Fibroblast of villous mesenchyme (primary cell): Measurements from ENCODE around the gene USP33. TPM values are rescaled to one million over a fixed set of nuclear protein-coding genes. Genes with fewer than 3 reads are reported as not detected.

ENCODE experiments used
- DNase-seq: peaks from one replicate; pipeline ENCODE4 v3.0.0-alpha.2; 2010; ENCODE audit warnings: low read depth
- H3K4me3 ChIP-seq: 2 replicates; pipeline ENCODE4 v1.5.1; 2011; ENCODE audit warnings: low read depth, mild to moderate bottlenecking, low read length
- CTCF ChIP-seq: IDR thresholded peaks from 2 replicates; pipeline ENCODE4 v1.5.1; 2012; ENCODE audit warnings: low read depth, mild to moderate bottlenecking, low read length; ENCODE audit not compliant: insufficient read depth
- total RNA-seq: library from RNA; depleted of rRNA; stranded (reverse); fragments of >200 nt; gene quantifications from 2 replicates; pipeline ENCODE4 v1.2.3, GENCODE V29; 2012

The USP33 gene
- total RNA-seq, 1 donor, result 120 TPM

DNA sequence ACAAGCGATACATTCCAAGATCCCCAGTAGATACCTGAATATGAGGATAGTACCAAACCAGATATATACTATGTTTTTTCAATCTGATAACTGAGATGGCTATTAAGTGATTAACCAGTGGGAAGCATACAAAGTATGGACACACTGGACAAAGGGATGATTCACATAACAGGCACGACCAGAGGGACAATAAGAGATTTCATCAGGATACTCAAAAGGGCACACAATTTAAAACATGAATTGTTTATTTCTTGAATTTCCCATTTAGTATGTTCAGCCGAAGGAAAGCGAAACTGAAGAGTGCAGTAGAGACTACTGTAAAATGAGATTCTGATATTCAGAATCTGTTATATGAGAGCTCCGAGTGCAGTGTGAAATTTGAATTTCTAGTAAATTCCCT, 87.8 kb downstream of the USP33 start:
- no peak overlapping the region for H3K4me3 ChIP-seq
- TF ChIP-seq CTCF, result no peak
- DNase-seq, result peak; percentile 46

- no peak for TF ChIP-seq CTCF
- no peak for DNase-seq
- no peak overlapping the region for H3K4me3 ChIP-seq
Measured at GRCh38 chr1:77670330-77670729, 89.3 kb downstream of the USP33 start.

- no peak for TF ChIP-seq CTCF
- no peak for DNase-seq
- H3K4me3 ChIP-seq, result no peak overlapping the region
Measured at GRCh38 chr1:77668924-77669449, 90.7 kb downstream of the USP33 start.

DNA sequence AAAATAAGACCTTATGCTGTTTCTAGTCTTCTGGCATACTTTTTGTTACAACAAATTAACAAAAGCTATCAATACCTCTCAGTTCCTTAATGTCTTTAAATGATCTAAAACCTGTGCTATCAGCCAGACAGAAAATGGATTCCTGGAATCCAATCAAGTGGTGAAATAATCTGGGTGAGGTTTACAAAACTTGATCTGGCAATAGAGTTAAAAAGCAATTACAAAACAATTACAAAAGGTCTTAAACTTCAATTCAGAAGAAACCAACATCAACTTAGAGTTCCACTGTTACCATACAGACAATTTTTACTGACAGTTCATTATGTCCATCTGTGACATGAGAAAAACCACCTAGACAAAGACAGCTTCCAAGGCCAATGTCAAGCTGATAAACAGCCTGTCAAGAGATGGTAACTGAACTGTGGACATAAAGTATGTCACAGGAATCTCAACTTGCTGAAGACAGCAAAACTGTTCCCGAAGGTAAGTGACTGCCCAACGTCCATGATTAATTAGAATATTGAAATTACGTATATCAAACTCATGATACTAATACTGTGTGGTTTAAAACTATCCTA, 94.6 kb downstream of the USP33 start:
- DNase-seq, result no peak
- no peak for TF ChIP-seq CTCF
- H3K4me3 ChIP-seq, result no peak overlapping the region

DNA sequence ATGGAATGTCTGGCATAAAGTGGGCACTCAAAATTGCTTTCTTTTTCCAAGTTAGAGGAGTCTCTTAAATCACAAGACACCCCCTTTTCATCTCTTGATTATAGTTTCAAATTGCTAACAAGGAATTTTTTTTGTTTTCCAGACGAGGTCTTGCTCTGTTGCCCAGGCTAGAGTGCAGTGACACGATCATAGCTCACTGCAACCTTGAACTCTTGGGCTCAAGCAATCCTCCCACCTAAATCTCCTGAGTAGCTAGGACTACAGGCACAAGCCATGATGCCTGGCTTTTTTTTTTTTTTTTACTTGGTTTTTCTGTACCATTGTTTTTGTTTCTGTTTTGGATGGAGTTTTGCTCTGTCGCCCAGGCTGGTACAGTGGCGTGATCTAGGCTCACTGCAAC, 98.0 kb downstream of the USP33 start:
- no peak overlapping the region for H3K4me3 ChIP-seq
- no peak for TF ChIP-seq CTCF
- no peak for DNase-seq

GRCh38 chr1:77659879-77660593, 99.6 kb downstream of the USP33 start:
- TF ChIP-seq CTCF, result no peak
- no peak for DNase-seq
- H3K4me3 ChIP-seq, result no peak overlapping the region
